ENCODE results near the gene UPF3B.
"Not testable (repeated sequence)": the region's sequence is repeated elsewhere in the genome, so short reads cannot be mapped to it uniquely, and the experiment has no call there.

Gene UPF3B

GRCh38 chrX:119824221-119824620 lies 28.5 kb downstream of the UPF3B start:
- not testable (repeated sequence) for DNase-seq

GRCh38 chrX:119821703-119822102 lies 31.1 kb downstream of the UPF3B start:
- not testable (repeated sequence) for DNase-seq

GRCh38 chrX:119817130-119817690 lies 35.6 kb downstream of the UPF3B start:
- DNase-seq = no peak

GRCh38 chrX:119816300-119816699 lies 36.5 kb downstream of the UPF3B start:
- no peak for DNase-seq

- no peak for DNase-seq
Measured at GRCh38 chrX:119809185-119809666, 43.5 kb downstream of the UPF3B start.

GRCh38 chrX:119808461-119808860 lies 44.3 kb downstream of the UPF3B start:
- not testable (repeated sequence) for DNase-seq

- no peak for DNase-seq
Measured at GRCh38 chrX:119802546-119802945, 50.2 kb downstream of the UPF3B start.

GRCh38 chrX:119801253-119802221 lies 51.2 kb downstream of the UPF3B start:
- no peak for DNase-seq

- DNase-seq = peak; percentile 69
Measured at GRCh38 chrX:119791437-119792231, 61.1 kb downstream of the UPF3B start, which contains the start of gene RPL39. TSS of gene RPL39 (minus strand) at chrX:119791630. CDS start at chrX:119791576, 54 bp downstream.

GRCh38 chrX:119790977-119791436 lies 61.8 kb downstream of the UPF3B start:
- peak; percentile 49 for DNase-seq

- no peak for DNase-seq
Measured at GRCh38 chrX:119784747-119785446, 67.9 kb downstream of the UPF3B start.

Data from NCI-H1417 treated with DMSO at 0.1 percent for 48 hours (cell line).